NCI-H460 (cell line): ENCODE results near the gene NDUFC1. TPM values are rescaled to one million over a fixed set of nuclear protein-coding genes. Genes with fewer than 3 reads are reported as not detected.
"Not testable (repeated sequence)": the region's sequence is repeated elsewhere in the genome, so short reads cannot be mapped to it uniquely, and the experiment has no call there.

ENCODE experiments used
- DNase-seq: peaks from one replicate; pipeline ENCODE4 v3.0.0-alpha.2; 2016; ENCODE audit warnings: low read depth; ENCODE audit errors: extremely low read depth
- small RNA-seq, 2 experiments: library from RNA; depleted of rRNA; stranded (forward); fragments of <200 nt; gene quantifications; one replicate each; pipeline ENCODE3, GENCODE V24; 2014
- total RNA-seq: library from RNA; depleted of rRNA; stranded (reverse); fragments of >200 nt; shearing (Covaris generic); gene quantifications from 2 replicates; pipeline ENCODE4 v1.2.3, GENCODE V29; 2014; rRNA removed

Gene NDUFC1
- total RNA-seq, 1 experiment from 2014 or later: 156 TPM

DNA sequence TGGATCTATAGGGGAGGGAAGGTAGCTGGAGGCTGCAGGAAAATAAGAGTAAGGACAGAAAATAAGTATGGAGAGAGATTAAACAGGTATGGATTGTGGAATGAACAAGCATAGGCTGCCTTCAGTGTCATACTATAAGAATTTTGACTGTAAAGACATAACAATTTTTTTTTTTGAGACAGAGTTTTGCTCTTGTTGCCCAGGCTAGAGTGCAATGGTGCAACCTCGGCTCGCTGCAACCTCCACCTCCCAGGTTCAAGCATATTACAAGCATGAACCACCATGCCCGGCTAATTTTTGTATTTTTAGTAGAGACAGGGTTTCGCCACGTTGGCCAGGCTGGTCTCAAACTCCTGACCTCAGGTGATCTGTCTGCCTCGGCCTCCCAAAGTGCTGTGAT, 46.7 kb downstream of the NDUFC1 start:
- DNase-seq: not testable (repeated sequence)

GRCh38 chr4:139253713-139254112, 48.6 kb downstream of the NDUFC1 start:
- no peak for DNase-seq

GRCh38 chr4:139253046-139253445, 49.2 kb downstream of the NDUFC1 start:
- DNase-seq: no peak

- DNase-seq: no peak
Measured at GRCh38 chr4:139247700-139248238, 54.5 kb downstream of the NDUFC1 start.

- DNase-seq: no peak
Measured at GRCh38 chr4:139247241-139247640, 55.0 kb downstream of the NDUFC1 start.

DNA sequence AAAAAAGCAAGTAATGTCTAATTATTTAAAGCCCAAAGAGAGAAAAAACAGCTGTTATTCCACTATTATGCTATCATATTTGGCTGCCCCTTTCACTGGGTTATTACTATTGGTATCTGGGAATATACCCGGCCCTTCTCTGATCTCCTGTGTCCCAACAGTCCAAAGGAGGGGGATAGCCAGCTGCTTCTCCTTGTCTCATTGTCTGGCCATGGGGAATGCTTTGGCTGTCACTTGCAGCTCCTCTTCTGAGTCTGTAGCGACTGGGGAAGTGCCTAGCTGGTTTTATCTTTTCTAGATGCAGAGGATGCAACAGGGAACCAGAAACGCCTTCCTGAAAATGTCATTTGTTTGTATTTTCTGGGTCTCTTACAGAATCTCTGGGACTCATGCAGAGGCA, 56.1 kb downstream of the NDUFC1 start:
- DNase-seq: no peak

- DNase-seq: no peak
Measured at GRCh38 chr4:139245590-139245989, 56.7 kb downstream of the NDUFC1 start.

DNA sequence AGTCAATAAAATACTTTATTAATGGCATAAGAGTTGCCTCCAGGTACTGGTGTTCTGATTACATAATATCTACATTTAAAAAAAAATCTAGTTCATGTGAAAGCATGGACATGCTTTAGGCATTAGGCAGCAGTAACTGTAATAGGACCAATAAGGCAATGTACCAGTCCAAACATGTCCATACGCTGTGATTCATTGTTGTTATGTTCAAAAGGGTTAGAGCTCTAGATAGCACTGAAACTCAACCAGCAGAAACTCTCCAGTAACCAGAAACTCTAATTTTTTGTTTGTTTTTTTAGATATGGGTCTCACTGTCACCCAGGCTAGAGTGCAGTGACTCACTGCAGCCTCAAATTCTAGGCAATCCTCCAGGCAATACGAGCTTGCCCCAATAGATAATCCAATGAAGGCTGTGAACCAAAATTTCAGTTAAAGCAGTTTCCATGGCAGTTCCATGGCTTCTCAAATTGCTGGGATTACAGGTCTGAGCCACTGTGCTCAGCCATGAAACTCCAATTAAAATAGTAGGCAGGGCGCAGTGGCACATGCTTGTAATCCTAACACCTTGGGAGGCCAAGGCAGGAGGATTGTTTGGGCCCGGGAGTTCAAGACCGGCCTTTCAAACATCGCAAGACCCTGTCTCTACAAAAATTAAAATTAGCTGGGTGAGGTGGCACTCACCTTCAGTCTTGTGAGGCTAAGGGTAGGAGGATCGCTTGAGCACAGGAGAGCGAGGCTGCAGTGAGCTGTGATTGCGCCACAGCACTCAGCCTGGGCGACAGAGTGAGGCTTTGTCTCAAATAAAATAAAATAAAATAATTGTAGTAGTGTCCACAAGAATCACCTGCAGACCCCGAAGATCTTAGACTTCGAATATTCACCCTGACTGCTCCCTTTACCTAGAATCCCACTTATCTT, 58.6 kb downstream of the NDUFC1 start:
- no peak for DNase-seq

DNA sequence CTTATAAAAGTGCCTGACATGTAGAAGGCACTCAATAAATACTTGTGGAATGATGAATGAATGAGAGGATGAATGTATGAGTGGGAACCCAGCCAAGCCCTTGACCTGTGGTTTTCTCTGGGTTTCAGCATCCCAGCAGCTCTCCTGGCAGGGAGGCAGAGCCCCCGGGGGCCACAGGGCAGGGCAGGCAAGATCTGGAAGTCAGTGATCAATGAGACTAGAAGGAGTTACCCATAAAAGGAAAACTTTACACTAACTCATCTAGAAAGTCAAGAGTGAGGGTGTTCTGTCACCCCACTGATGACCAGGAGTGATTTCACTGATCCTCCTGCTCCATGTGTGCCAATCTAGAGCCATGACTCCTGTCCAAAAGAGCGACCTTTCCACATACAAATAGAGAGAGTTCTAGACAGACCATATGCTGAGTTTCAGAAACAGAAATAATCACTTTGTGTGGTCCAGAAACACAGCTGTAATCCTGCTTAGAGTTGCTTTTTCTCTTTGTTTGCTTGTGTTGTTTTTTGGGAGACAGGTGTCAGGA, 59.7 kb downstream of the NDUFC1 start:
- no peak for DNase-seq

GRCh38 chr4:139241784-139242151, 60.5 kb downstream of the NDUFC1 start:
- no peak for DNase-seq

DNA sequence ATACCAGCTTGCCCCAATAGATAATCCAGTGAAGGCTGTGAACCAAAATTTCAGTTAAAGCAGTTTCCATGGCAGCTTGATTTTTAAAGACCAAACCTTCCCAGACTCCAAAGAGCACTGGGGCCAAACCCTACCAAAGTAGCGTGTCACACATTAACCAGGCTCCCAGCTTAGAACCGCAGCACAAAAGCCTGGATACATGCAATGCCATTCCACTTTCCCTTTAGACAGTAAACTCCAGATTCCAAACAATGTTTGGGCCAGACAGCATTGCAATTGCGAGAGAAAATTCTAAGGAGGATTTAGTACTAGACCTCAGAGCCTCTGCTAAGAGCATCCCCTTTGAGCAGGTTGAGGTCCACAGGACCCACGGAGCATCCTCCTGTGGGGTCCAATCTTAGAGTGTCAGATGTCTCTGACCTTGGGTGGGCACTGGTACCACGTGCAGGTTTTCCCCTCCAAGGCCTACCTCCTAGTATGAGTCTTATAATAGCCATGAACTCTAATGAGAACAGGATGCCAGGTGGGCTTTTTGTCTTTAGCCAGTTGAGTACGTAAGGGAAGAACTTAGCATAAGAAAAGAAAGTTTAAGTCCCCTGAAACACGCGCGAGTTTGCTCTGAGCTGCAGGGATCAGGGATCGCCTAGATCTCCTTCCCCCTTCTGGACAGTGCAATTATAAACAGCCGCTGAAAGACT, 61.0 kb downstream of the NDUFC1 start:
- no peak for DNase-seq

Small RNA genes within 50 kb of the gene (small RNA-seq; reads per million reads assigned to genes)
- gene RNU6-1074P: 0 reads per million in 2 experiments
- 0 reads per million in 2 experiments for gene RNU6-1214P

Other genes starting within 250 kb of the NDUFC1 start
- gene ELF2, start 125.3 kb downstream of the NDUFC1 start, total RNA-seq: 23.0 and 23.7 TPM in 2 replicates
- gene MGARP, start 22.3 kb downstream of the NDUFC1 start, total RNA-seq: 0.22 and 0.32 TPM in 2 replicates
- 36.5 and 45.8 TPM in 2 replicates for gene NAA15, start 972 bp downstream of the NDUFC1 start, total RNA-seq
- gene RAB33B, start 151.6 kb upstream of the NDUFC1 start, total RNA-seq: 8.1 and 9.7 TPM in 2 replicates